HG03432 (cell line): ENCODE results near the gene P2RY8.
"Not testable (repeated sequence)": the region's sequence is repeated elsewhere in the genome, so short reads cannot be mapped to it uniquely, and the experiment has no call there.

Source experiments
- ATAC-seq: cut with Tn5 transposase; IDR thresholded peaks from one replicate; pipeline ENCODE4 v1.9.1; 2021; ENCODE audit warnings: mild to moderate bottlenecking, moderate library complexity; ENCODE audit not compliant: unreplicated experiment

Gene P2RY8

DNA sequence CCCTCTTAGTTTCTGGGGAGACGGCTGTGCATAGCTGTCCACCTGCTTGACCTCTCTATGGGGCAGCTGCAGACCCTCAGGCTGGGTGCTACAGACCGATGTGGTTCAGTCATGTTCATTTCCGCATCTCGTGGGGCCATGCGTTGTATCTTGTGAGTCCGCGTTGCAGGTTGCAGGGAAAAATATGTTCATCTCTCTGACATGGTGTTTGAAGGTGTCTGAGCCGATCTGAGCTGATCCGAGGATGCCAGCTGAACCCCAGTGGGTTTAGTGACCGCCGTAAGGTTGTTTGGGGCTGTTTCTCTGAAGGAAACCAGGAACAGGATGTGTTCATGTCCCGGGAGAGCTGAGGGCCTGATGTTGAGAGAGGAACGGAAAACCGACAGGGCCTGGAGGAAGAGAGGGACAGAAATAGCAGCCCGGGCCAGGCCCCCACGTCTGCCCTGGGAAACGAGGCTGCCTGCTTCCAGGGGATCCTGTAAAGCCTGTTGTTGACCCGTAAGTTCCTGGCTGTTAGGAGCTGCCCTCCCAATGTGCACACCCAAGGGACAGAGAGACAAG lies 9.8 kb upstream of the P2RY8 start:
- ATAC-seq, result no peak

DNA sequence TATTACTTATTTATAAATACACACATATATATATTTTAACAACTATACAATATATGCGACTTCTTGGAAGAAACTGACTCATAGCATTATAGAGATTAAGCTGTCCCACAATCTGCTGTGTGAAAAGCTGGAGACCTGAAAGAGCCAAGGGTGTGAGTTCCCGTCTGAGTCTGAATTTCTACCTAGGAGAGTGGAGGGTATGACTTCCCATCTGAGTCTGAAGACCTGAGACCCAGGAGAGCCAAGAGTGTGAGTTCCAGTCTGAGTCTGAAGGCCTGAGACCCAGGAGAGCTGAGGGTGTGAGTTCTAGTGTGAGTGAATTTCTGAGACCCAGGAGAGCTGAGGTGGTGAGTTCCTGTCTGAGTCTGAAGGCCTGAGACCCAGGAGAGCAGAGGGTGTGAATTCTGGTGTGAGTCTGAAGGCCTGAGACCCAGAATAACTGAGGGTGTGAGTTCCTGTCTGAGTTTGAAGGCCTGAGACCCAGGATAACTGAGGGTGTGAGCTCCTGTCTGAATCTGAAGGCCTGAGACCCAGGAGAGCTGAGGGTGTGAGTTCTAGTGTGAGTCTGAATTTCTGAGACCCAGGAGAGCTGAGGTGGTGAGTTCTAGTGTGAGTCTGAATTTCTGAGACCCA lies 8.9 kb upstream of the P2RY8 start:
- no peak for ATAC-seq

DNA sequence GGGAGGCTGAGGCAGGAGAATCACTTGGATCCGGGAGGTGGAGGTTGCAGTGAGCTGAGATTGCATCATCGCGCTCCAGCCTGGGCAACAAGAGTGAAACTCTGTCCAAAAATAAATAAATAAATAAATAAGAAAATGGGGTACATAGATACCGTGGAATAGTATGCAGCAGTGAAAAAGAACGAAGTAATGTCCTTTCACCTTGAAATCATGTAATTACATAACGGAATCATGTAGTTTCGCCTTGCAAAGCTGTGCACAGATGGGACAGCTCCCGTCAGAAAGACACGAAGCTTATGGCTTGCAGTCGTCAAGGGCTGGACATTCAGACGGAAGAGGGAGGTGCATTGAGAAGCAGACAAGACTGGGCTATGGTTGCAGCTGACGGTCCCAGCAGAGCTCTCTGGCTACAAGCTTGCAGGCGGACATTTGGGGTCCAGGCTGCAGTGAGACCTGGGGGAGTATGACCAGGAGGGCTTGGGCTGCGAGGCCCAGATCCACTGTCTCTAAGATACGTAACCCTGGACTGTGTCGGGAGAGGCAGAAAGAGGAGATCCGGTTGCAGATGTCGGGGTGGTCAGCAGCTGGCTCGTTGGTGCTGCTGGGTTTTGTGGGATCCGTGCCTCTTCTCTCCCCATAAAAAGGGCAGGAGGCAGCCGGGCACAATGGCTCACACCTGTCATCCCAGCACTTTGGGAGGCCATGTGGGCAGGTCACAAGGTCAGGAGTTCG lies 6.2 kb upstream of the P2RY8 start:
- ATAC-seq, result no peak

DNA sequence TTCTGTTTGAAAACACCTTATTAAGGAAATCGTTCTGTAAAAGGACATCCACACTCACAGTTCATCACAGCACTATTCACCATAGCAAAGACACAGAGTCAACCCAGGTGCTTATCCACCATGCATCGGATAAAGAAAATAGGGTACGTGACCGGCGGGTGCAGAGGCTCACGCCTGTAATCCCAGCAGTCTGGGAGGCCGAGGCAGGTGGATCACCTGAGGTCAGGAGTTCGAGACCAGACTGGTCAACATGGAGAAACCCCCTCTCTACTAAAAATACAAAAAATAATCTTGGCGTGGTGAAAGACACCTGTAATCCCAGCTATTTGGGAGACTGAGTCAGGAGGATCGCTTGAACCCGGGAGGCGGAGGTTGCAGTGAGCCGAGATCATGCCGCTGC lies 2.2 kb upstream of the P2RY8 start:
- ATAC-seq, result not testable (repeated sequence)

DNA sequence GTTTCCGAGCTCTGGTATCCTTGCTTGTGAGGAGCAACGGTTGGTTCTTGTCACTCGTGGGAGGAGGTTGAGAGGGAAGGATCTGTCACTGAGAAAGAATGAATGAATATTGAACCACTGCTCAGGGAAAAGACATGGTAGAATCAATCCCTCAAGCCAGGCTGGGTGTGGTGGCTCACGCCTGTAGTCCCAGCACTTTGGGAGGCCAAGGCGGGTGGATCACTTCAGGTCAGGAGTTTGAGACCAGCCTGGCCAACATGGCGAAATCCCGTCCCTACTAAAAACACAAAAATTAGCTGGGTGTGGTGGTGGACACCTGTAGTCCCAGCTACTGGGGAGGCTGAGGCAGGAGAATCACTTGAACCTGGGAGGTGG lies 718 bp upstream of the P2RY8 start:
- ATAC-seq, result not testable (repeated sequence)

DNA sequence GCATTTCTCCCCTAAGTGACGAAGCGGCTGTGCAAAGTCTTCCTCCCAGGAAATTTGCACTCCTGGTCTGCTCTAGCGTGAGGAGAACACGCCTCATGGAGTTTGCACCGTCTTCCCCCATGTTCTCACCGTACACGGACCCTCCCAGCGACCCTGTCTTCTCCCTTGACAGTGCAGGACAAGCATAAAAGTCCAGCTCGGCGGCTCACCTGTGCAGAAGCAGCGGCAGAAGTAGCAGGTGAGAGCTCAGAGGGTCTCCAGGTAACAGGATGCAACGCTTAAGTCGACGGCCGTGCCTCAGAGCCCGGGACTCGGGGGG lies 314 bp downstream of the P2RY8 start:
- ATAC-seq, result peak; percentile 4

DNA sequence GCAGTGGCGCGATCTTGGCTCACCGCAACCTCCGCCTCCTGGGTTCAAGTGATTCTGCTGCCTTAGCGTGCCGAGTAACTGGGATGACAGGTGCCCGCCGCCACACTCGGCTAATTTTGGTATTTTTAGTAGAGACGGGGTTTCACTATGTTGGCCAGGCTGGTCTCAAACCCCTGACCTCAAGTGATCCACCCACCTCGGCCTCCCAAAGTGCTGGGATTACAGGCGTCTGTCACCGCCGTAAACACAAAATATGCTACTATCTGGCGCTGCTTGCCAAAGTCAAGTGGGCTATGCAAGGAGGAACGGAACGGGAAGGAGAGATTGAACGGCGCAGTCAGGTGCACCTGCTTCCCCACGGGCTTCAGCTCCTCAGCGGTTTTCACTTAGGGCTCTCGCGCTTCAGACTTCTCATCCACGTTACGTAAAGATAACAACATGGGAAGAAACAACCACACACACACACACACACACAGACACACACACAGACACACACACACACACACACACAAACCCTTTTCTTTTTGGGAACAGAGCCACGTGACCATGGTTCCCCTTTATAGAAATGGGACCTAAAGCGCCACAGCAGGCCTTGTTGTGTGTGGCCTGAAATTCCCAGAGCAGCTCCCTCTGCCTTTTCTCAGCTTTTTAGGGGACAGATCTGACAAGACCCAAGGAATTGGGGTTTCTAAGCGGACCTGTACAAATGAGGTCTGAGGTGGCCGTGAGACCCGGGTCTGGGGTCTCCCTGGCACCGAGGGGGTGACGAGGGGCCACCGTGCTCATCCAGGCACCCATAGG lies 1.5 kb downstream of the P2RY8 start:
- ATAC-seq, result peak; percentile 27

DNA sequence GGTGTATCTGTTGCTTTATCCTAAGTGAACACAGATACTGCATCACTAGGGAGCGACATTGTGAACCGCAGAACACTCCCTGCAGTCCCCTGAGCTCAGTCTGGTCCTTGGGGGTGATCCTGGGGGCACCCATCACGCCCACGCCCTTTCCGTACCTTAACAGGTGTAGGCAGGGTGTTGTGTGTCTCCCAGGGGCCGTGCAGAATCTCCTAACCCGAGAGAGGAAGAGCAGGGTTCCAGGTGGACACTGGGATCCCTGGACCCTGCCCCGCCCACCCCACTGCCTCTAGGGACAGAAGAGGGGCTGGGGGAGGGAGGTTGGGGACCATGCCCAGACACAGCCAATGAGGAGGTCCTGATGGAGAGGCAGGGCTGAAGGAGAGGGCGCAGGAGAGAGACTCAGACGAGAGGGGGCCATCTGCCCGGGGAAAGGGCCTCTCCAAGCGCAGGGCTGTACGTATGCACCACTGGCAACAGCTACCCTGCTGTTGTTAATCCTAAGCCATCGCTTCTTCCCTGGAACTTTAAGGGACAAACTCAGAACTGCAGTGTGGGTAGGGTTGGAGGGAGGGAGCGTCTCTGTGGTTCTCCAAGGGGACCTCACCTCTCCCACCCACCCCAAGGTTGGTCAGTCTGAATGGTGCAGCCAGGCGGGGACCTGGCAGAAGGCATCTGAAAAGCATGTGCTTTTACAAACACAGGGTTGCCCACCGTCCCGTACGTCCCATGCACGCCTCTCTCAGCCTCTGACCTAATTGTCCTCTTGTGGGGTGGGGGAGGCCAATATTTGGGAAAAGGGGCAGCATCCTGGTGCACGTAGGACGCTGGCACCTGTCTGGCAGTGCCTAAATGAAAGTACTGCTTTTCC lies 2.5 kb downstream of the P2RY8 start:
- ATAC-seq, result peak; percentile 28

DNA sequence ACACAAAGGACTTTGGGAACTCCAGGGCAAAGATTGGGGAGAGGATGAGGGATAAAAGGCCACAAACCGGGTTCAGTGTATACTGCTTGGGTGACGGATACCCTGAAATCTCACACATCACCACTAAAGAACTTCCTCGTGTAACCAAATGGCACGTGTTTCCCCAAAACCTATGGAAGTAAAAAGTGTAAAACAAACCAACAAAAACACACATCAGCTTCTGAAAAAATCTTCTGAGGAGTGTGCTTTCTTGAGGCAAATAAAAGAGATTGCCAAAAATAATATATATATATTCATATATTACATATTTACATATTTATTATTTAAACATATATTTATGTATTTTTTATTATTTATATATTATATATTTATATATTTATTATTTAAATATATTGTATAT lies 3.9 kb downstream of the P2RY8 start:
- no peak for ATAC-seq

DNA sequence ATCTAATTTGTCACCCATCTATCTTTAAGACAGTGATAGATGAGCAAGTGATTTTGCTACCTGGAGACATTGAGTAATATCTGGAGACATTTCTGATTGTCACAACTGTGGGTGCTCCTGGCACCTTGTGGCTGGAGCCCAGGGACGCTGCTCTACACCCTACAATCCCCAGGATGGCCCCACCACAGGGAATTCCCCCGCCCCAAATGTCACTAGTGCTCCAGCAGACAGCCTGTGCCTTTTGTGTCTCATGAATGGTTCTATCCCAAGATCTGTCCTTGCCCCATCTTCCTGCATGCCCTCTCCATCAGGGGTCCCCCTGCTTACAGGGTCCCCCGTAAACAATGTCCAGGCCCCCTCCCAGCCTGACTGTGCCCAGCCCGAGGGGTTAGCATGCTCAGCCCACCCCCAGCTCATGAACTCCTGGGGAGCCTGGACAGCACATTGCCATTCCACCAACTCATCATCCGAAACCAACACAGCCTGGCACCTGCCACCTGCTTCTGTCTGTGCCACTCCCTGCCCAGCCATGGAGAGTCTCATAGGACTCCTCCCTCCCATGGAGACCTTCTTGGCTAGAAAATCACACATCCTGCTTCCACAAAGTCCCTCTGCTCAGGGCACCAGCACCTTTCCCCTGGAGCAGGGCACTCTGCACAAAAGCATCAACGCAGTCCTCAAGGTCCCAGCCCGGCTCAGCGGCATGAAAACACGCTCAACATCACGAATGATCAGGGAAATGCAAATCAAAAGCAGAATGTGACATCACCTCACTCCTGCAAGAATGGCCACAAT lies 5.7 kb downstream of the P2RY8 start:
- ATAC-seq, result no peak

DNA sequence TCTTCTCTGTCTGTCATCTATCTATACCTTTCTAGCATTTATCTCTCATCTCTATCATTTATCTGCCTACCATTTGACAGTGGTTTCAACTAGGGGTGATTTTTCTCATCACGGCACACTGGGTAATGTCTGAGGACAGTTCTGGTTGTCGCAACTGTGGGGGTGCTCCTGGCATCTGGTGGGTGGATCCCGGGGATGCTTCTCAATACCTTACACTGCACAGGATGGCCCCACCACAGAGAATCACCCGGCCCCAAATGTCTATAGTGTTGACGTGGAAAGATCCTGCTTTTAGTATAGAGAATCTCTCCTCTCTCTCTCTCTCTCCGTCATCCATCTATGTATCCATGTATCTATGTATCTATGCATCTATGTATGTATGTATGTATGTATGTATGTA lies 7.2 kb downstream of the P2RY8 start:
- ATAC-seq, result no peak

DNA sequence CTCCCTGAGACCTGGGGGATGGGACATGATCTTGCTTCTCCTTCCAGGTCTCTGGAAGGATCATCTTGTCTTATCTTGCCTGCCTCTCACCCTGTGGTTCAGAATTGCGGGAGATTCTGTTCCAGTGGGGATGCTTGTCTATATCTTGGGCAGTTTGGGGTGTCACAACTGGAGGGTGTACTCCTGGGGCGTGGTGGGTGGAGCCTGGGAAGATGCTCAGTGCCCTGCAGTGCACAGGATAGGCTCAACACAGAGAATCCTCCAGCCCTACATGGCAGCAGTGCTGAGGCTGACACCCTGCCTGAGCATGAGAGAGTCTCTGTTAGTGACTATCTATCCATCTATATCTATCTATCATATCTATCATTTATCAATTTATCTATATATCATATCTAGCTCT lies 7.7 kb downstream of the P2RY8 start:
- ATAC-seq, result no peak

DNA sequence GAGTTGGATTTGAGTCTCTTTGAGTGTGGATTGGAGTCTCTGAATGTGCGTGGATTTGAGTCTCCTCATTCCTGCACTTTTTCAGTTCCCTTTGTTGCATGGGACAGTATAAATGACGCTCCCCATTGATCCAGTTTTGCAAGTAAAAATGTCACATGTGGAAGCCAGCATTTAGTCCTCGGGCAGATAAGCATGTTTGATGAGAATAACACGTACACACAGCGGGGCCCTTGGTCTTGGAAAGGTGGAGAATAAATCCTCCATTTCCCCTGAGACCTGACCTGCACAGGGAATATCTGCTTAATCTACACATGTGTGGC lies 8.1 kb downstream of the P2RY8 start:
- no peak for ATAC-seq

DNA sequence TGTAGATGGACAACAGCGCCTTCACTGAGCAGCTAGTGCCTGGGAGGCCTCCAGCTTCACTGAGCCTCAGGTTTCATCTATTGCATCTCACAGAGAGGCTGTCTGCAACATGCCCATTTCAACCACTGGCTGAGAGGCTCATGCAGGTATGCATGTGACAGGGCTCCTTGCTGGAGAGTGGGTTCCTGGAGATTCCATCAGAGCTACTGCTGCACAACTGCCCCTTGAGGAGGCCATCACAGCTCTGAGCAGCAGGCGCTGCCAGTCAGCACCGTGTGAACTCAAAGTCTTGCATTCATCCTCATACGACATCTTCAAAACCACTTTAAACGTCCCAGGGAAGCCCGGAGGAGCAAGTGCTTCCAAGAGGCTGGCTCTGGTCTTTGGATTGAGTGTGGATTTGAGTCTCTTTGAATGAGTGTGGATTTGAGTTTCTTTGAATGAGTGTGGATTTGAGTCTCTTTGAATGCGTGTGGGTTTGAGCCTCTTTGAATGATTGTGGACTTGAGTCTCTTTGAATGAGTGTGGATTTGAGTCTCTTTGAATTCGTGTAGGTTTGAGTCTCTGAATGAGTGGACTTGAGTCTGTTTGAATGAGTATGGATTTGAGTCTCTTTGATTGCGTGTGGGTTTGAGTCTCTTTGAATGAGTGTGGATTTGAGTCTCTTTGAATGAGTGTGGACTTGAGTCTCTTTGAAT lies 8.7 kb downstream of the P2RY8 start:
- no peak for ATAC-seq

DNA sequence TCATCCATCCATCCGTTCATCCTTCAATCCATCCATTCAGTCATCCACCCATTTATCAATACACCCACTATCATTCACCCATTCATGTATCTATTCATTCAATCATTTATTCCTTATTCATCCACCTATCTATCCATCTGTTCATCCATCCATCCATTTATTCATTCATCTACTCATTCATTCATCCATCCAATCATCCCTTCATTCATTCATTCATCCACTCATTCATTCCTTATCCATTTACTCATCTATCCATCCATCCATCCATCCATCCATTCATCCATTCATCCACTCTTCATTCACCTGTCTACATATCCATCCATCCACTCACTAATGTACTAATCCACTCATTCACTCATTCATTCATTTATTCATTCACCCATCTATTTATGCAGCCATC lies 9.5 kb downstream of the P2RY8 start:
- no peak for ATAC-seq

DNA sequence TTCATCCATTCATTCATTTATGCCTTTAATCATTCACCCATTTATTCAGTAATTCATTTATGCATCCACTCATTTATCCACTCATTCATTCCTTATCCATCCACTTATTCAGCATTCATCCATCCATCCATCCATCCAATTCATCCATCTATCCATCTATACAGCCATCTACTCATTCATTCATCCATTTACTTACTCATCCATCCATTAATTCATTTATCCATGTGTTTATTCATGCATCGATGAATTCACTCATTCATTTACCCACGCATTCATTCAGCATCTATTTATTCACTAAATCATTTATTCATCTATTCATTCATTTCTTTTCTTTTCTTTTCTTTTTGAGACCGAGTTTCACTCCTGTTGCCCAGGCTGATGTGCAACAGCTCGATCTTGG lies 10.4 kb downstream of the P2RY8 start:
- ATAC-seq, result no peak

DNA sequence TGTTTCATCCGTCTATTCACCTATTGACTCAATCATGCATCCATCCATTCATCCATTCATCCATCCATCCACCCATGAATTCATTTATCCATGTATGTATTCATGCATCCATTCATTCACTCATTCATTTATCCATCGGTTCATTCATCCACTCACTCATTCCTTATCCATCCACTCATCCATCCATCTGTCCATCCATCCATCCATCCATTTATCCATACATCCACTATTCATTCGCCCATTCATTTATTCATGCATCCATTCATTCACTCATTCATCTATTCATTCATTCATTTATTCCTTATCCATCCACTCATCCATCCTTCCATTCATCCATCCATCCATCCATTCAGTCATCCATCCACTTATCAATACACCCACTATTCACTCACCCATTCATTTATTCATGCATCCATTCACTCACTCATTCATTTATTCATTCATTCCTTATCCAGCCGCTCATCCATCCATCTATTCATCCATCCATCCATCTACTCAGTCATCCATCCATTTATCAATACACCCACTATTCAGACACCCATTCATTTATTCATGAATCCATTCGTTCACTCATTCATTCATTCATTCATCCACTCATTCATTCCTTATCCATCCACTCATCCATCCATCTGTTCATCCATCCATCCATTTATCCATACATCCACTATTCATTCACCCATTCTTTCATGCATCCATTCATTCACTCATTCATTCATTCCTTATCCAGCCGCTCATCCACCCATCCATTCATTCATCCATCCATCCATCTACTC lies 11.2 kb downstream of the P2RY8 start:
- no peak for ATAC-seq

DNA sequence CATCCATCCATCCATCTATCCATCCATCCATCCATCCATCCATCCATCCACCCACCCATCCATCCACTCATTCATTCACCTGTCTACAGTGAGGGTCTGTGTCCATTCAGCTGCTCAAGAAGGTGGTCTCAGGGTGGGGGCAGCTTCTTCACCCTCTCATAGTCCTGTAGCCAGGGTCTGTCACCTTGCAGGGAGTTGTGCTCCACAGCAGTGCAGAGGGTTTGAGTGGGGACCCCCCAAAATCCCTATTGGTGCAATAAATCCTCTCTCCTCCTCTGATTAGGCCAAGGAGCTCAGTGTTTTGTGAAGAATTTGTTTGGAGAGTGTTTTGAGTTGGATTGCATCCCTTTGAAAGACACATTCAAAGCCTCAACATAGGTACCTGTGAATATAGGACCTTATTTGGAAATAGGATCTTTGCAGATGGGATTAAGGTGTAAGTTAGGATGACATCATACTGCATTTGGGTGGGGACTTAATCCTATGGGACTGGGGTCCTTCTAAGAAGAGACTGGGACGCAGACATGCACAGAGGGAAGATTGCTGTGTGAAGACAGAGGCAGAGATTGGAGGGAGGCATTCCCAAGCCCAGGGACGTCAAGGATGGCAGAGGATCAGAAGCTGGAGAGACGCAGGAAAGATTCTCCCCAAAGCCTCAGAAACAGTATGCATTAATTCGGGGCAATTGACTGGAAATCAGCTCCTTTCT lies 12.0 kb downstream of the P2RY8 start:
- ATAC-seq, result no peak
